Measurements from ENCODE around the gene GRPEL2. TPM values are rescaled to one million over a fixed set of nuclear protein-coding genes. Genes with fewer than 3 reads are reported as not detected.

GRPEL2 gene
- total RNA-seq, 4 donors from 2014 or later = 23.1 to 43.3 (median 27.1) TPM

DNA sequence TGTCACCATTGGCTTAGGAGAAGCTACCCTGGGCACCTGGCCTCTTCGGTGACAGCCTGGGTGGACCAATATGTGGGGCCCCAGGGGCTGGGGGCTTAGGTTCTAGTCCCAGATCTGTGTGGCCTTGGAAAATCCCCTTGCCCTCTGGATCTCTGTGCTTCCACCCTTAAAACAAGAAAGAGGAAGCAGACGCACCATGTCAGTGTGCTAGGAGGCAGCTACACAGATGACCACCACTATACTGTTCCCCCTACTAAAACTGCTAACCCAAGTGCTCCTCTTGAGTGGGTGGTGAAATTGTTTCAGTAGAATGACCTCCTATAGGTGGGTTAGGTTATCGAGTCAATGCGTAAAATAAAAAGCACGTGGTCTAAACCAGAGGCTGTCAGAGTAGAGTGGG, 42.7 kb upstream of the GRPEL2 start:
- Histone ChIP-seq H3K36me3 (peaks cover 0 to 15% (median 0%) of the 10 kb centered on the region in 3 donors), H3K27ac (no peak overlapping the region), H3K4me3 (no peak overlapping the region), H3K9me3 (no peaks in the 10 kb centered on the region), H3K4me1 (peaks cover 0 to 30% (median 0%) of the 10 kb centered on the region in 3 donors), H3K27me3 (no peaks in the 10 kb centered on the region)
- intact Hi-C loops (cut with DNase I) = no loop called here
- DNase-seq = no peak
- TF ChIP-seq, protein P1, sequence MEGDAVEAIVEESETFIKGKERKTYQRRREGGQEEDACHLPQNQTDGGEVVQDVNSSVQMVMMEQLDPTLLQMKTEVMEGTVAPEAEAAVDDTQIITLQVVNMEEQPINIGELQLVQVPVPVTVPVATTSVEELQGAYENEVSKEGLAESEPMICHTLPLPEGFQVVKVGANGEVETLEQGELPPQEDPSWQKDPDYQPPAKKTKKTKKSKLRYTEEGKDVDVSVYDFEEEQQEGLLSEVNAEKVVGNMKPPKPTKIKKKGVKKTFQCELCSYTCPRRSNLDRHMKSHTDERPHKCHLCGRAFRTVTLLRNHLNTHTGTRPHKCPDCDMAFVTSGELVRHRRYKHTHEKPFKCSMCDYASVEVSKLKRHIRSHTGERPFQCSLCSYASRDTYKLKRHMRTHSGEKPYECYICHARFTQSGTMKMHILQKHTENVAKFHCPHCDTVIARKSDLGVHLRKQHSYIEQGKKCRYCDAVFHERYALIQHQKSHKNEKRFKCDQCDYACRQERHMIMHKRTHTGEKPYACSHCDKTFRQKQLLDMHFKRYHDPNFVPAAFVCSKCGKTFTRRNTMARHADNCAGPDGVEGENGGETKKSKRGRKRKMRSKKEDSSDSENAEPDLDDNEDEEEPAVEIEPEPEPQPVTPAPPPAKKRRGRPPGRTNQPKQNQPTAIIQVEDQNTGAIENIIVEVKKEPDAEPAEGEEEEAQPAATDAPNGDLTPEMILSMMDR (IDR thresholded peaks at IDR 0.05) = no peak
- TF ChIP-seq POLR2A (IDR thresholded peaks at IDR 0.05) = no peak
- 76 to 85% methylated on average over 3 to 5 of the region's 5 CpGs for WGBS, 2 donors

DNA sequence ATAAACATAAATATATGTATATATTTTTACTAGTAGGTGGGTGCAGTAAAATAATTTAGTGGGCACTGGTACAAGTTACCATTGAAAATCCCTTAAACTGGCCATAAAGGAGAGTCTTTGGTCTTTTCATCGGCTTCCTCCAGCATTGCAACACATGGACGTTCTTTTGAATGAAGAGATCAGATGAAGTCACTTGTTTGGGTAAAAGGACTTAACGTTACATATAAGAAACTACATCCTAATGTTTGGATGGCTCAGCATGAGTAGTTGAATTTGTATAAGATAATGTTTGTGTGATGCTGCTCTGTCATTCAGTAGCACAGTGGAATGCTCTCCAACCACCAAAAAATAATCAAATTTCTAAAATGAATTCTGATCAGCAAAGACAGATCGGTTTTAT, 42.1 kb upstream of the GRPEL2 start:
- TF ChIP-seq POLR2A (IDR thresholded peaks at IDR 0.05) = no peak
- TF ChIP-seq, protein P1 (IDR thresholded peaks at IDR 0.05) = no peak
- no peaks in the 10 kb centered on the region for H3K27me3 ChIP-seq
- intact Hi-C loops (cut with DNase I) = no loop called here
- H3K27ac ChIP-seq = no peak overlapping the region
- H3K4me3 ChIP-seq = no peak overlapping the region
- DNase-seq = no peak
- peaks cover 0 to 15% (median 0%) of the 10 kb centered on the region in 3 donors for H3K36me3 ChIP-seq
- no peaks in the 10 kb centered on the region for H3K9me3 ChIP-seq
- peaks cover 0 to 25% (median 0%) of the 10 kb centered on the region in 3 donors for H3K4me1 ChIP-seq
- WGBS, 2 donors = 74 to 77% methylated on average over 4 of the region's 4 CpGs

DNA sequence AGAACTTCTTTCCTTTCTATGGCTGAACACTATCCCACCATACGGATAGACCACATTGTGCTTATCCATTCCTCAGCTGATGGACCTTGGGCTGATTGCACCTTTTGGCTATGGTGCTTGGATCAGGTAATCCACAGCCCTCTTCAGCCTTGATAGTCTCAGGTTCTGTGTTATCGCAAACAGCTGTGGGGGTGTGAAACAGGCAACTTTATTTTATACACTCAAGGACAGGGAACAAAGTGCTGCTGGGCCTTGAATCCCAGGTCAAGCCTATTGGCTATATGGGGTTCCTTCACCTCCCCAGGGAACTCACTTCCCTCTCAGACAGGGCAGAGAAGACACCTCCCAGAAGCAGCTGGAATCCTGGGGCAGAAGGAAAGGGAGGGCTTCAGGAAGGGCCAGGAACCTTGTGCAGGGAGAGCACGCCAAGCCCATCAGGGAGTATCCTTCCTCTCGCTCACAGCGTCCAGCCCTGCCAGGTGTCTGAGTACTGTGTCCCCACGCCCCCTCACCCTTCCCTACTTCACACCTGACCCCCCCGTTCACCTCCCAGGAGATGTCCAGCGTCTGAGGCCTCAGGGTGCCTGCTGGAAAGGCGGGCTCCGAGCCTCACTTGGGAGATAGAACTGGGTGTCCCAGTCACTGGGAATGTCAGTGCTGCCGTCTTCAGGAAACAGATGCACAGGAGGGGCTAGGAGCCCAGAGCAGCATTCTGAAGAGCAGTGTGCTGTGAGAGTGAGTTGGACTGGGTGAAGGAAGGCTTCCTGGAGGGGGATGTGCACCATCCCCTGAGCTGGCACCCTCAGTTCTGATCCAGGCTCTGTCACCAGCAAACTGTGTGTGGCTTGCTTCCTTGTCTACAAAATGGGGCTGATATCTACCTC, 40.9 kb upstream of the GRPEL2 start:
- peak overlapping the region in 2 of 4 donors; percentile 33 to 57 for H3K27ac ChIP-seq
- H3K4me1 ChIP-seq = peaks cover 0 to 12% (median 0%) of the 10 kb centered on the region in 3 donors
- H3K9me3 ChIP-seq = no peaks in the 10 kb centered on the region
- DNase-seq = no peak
- H3K27me3 ChIP-seq = no peaks in the 10 kb centered on the region
- H3K36me3 ChIP-seq = peaks cover 0 to 15% (median 0%) of the 10 kb centered on the region in 3 donors
- WGBS, 2 donors = 86 to 88% methylated on average over 2 to 6 of the region's 11 CpGs
- no peak for TF ChIP-seq POLR2A (IDR thresholded peaks at IDR 0.05)
- TF ChIP-seq, protein P1 (IDR thresholded peaks at IDR 0.05) = no peak
- intact Hi-C loops (cut with DNase I) = no loop called here
- no peak overlapping the region for H3K4me3 ChIP-seq

- Histone ChIP-seq H3K4me3 (no peak overlapping the region), H3K27ac (no peak overlapping the region), H3K36me3 (no peaks in the 10 kb centered on the region), H3K4me1 (no peaks in the 10 kb centered on the region), H3K9me3 (no peaks in the 10 kb centered on the region), H3K27me3 (no peaks in the 10 kb centered on the region)
- intact Hi-C loops (cut with DNase I) = no loop called here
- TF ChIP-seq POLR2A (IDR thresholded peaks at IDR 0.05) = no peak
- TF ChIP-seq, protein P1 (IDR thresholded peaks at IDR 0.05) = no peak
- DNase-seq = no peak
- 75 to 81% methylated on average over 6 of the region's 6 CpGs for WGBS, 2 donors
These were observed 35.9 kb upstream of the GRPEL2 start for GRCh38 chr5:149309354-149309753.

DNA sequence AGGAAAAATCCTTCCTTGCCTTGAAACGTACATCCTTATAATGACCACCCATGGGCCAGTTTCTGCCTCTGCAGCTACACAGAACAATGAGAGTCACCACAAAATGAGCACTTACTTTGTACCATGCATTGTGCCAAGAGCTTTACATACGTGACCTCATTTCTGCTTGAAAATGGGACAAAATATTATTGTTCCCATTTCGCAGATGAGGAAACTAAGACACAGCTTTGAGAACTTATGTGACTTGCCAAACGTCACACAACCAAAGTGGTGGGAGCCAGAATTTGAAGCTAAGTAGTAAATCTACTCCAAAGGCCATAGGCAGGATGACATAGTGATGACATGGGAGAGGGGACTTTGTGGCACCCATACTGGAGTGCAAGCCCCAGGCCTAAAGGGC, 34.8 kb upstream of the GRPEL2 start:
- H3K36me3 ChIP-seq = no peaks in the 10 kb centered on the region
- TF ChIP-seq POLR2A (IDR thresholded peaks at IDR 0.05) = no peak
- TF ChIP-seq, protein P1 (IDR thresholded peaks at IDR 0.05) = no peak
- WGBS, 2 donors = 80 to 88% methylated on average over 4 of the region's 4 CpGs
- H3K4me1 ChIP-seq = no peaks in the 10 kb centered on the region
- no peak for DNase-seq
- H3K27me3 ChIP-seq = no peaks in the 10 kb centered on the region
- intact Hi-C loops (cut with DNase I) = no loop called here
- no peaks in the 10 kb centered on the region for H3K9me3 ChIP-seq
- no peak overlapping the region for H3K27ac ChIP-seq
- no peak overlapping the region for H3K4me3 ChIP-seq

All from esophagus squamous epithelium (tissue), 5 donors.